H1 (cell line): ENCODE data around the gene TEKTIP1. TPM values are rescaled to one million over a fixed set of nuclear protein-coding genes. Genes with fewer than 3 reads are reported as not detected.
A peak's percentile ranks its signal among the peaks of the same experiment; 100 is the strongest.

Experiments used
- CTCF ChIA-PET: fragments of 300-600 bp; sonication (Branson Sonifier 250); formaldehyde crosslinking; loops from one replicate; lab custom pipeline; 2021; ENCODE audit not compliant: partially characterized antibody; lab: Charles Lee
- POLR2A ChIA-PET: fragments of 300-600 bp; sonication (Branson Sonifier 250); formaldehyde crosslinking; loops from one replicate; lab custom pipeline; 2021; ENCODE audit warnings: inconsistent platforms; ENCODE audit not compliant: partially characterized antibody; lab: Charles Lee
- DNase-seq, 2 experiments: peaks; one replicate each; pipeline versions ENCODE4 v3.0.0 to v3.0.0-alpha.2; 2010 to 2022; ENCODE audit warnings: low spot score in 2 of 2, low read depth in 1 of 2, mixed read lengths in 1 of 2
- FAIRE-seq: peaks from 2 replicates; lab custom pipeline; 2011; peaks lifted over from hg19 to GRCh38; lab: Jason Lieb, UNC
- H2AFZ ChIP-seq: 2 replicates; pipeline ENCODE4 v1.8.1; 2012; ENCODE audit warnings: low read length, inconsistent platforms
- H2AK5ac ChIP-seq: 2 replicates; pipeline ENCODE4 v1.6.1; 2013; ENCODE audit warnings: low read depth, low read length
- H2BK120ac ChIP-seq: replicated peaks from 2 replicates; pipeline ENCODE3; 2013; ENCODE audit warnings: low read depth, low read length, inconsistent platforms
- H2BK12ac ChIP-seq: 2 replicates; pipeline ENCODE4 v1.6.1; 2013; ENCODE audit warnings: low read depth, low read length
- H2BK15ac ChIP-seq: 2 replicates; pipeline ENCODE4 v1.6.1; 2013; ENCODE audit warnings: low read length
- H2BK20ac ChIP-seq: 2 replicates; pipeline ENCODE4 v1.6.1; 2013; ENCODE audit warnings: low read length
- H2BK5ac ChIP-seq: 2 replicates; pipeline ENCODE4 v1.6.1; 2013; ENCODE audit warnings: low read depth, low read length
- H3K14ac ChIP-seq: 2 replicates; pipeline ENCODE4 v1.6.1; 2013; ENCODE audit warnings: inconsistent platforms; ENCODE audit not compliant: insufficient read length
- H3K18ac ChIP-seq: 2 replicates; pipeline ENCODE4 v1.6.1; 2013; ENCODE audit warnings: low read length; ENCODE audit errors: extremely low read depth
- H3K23ac ChIP-seq: 2 replicates; pipeline ENCODE4 v1.6.1; 2013; ENCODE audit warnings: inconsistent platforms; ENCODE audit not compliant: insufficient read length
- H3K23me2 ChIP-seq: 2 replicates; pipeline ENCODE4 v1.6.1; 2013; ENCODE audit warnings: low read depth, low read length
- H3K27ac ChIP-seq: 2 replicates; pipeline ENCODE4 v1.6.1; 2011; ENCODE audit warnings: low read depth, low read length, inconsistent platforms
- H3K27me3 ChIP-seq, 4 experiments: replicated peaks in 1 of 4; 1 replicate in 1 of 4; 2 replicates in 3 of 4; pipeline versions ENCODE4 v1.6.1 to v1.8.1; 2011 to 2013; ENCODE audit warnings: low read length in 3 of 4, mild to moderate bottlenecking in 3 of 4, inconsistent platforms in 2 of 4, mixed read lengths in 2 of 4, moderate library complexity in 1 of 4; ENCODE audit not compliant: control insufficient read depth in 3 of 4, insufficient read depth in 3 of 4; ENCODE audit errors: extremely low read depth in 1 of 4
- H3K36me3 ChIP-seq, 4 experiments: 2 replicates each; pipeline versions ENCODE4 v1.6.1 to v1.8.1; 2011 to 2013; ENCODE audit warnings: mild to moderate bottlenecking in 4 of 4, low read length in 3 of 4, moderate library complexity in 2 of 4, control low read depth in 1 of 4, inconsistent platforms in 1 of 4; ENCODE audit not compliant: insufficient read depth in 4 of 4, control insufficient read depth in 2 of 4
- H3K4ac ChIP-seq: replicated peaks from 2 replicates; pipeline ENCODE3; 2013; ENCODE audit warnings: low read length, low read depth, mixed read lengths, inconsistent platforms; ENCODE audit not compliant: insufficient read length
- H3K4me1 ChIP-seq, 4 experiments: replicated peaks in 1 of 4; 1 replicate in 1 of 4; 2 replicates in 3 of 4; pipeline versions ENCODE4 v1.6.1 to v1.8.1; 2011 to 2013; ENCODE audit warnings: low read length in 3 of 4, inconsistent platforms in 2 of 4, mixed read lengths in 1 of 4; ENCODE audit not compliant: insufficient read depth in 4 of 4, control insufficient read depth in 3 of 4
- H3K4me2 ChIP-seq, 2 experiments: 2 replicates each; pipeline versions ENCODE4 v1.6.1 to v1.8.1; 2011 to 2013; ENCODE audit warnings: low read depth in 2 of 2, low read length in 2 of 2, control low read depth in 1 of 2, inconsistent platforms in 1 of 2, mild to moderate bottlenecking in 1 of 2; ENCODE audit not compliant: insufficient read depth in 1 of 2
- H3K4me3 ChIP-seq, 4 experiments: fragments of 200-600, 300-600 bp in 1 of 4; sonication (generic), shearing (Covaris generic), sonication (Bioruptor Twin) in 1 of 4; 2 replicates each; pipeline versions ENCODE4 v1.5.1 to v1.8.1; 2011 to 2016; ENCODE audit warnings: low read length in 4 of 4, low read depth in 3 of 4, control low read depth in 2 of 4, inconsistent platforms in 2 of 4, mild to moderate bottlenecking in 2 of 4, mixed read lengths in 1 of 4, moderate library complexity in 1 of 4; ENCODE audit not compliant: insufficient read depth in 2 of 4; ENCODE audit errors: extremely low read depth in 1 of 4
- H3K56ac ChIP-seq: replicated peaks from 2 replicates; pipeline ENCODE3; 2013; ENCODE audit warnings: low read depth, mild to moderate bottlenecking, mixed read lengths, low read length, inconsistent platforms; ENCODE audit not compliant: insufficient read length
- H3K79me1 ChIP-seq: 2 replicates; pipeline ENCODE4 v1.6.1; 2013; ENCODE audit warnings: low read depth, low read length, control low read depth
- H3K79me2 ChIP-seq, 2 experiments: 2 replicates each; pipeline versions ENCODE4 v1.6.1 to v1.8.1; 2012 to 2013; ENCODE audit warnings: low read length in 2 of 2, mild to moderate bottlenecking in 2 of 2, inconsistent platforms in 1 of 2; ENCODE audit not compliant: insufficient read depth in 2 of 2, control insufficient read depth in 1 of 2
- H3K9ac ChIP-seq, 4 experiments: replicated peaks in 1 of 4; 1 replicate in 1 of 4; 2 replicates in 3 of 4; pipeline versions ENCODE4 v1.6.1 to v1.8.1; 2011 to 2013; ENCODE audit warnings: low read depth in 3 of 4, low read length in 3 of 4, control low read depth in 2 of 4, mild to moderate bottlenecking in 2 of 4, moderate library complexity in 2 of 4, inconsistent platforms in 1 of 4; ENCODE audit errors: extremely low read depth in 1 of 4
- H3K9me3 ChIP-seq, 2 experiments: 2 replicates each; pipeline versions ENCODE4 v1.6.1 to v1.8.1; 2012 to 2013; ENCODE audit warnings: mild to moderate bottlenecking in 2 of 2, moderate library complexity in 2 of 2, control low read depth in 1 of 2, inconsistent platforms in 1 of 2, low read depth in 1 of 2, low read length in 1 of 2, mixed read lengths in 1 of 2; ENCODE audit not compliant: insufficient read depth in 2 of 2
- H4K20me1 ChIP-seq, 2 experiments: replicated peaks in 1 of 2; 2 replicates each; pipeline versions ENCODE3 to v1.8.1; 2011 to 2013; ENCODE audit warnings: inconsistent platforms in 2 of 2, low read length in 2 of 2, mild to moderate bottlenecking in 1 of 2; ENCODE audit not compliant: insufficient read depth in 2 of 2, control insufficient read depth in 1 of 2
- H4K5ac ChIP-seq: 2 replicates; pipeline ENCODE4 v1.6.1; 2013; ENCODE audit warnings: low read length, low read depth, mixed read lengths, inconsistent platforms; ENCODE audit not compliant: insufficient read length
- H4K8ac ChIP-seq: 2 replicates; pipeline ENCODE4 v1.8.0; 2013; ENCODE audit warnings: mild to moderate bottlenecking, moderate library complexity, low read length, inconsistent platforms; ENCODE audit not compliant: insufficient read depth; ENCODE audit errors: extremely low read depth
- H4K91ac ChIP-seq: replicated peaks from 2 replicates; pipeline ENCODE3; 2013; ENCODE audit warnings: low read length, mixed read lengths, inconsistent platforms; ENCODE audit not compliant: insufficient read length
- BACH1 ChIP-seq: IDR thresholded peaks from 2 replicates; pipeline ENCODE4 v1.6.1; 2012; ENCODE audit warnings: low read length, improper control_type of control experiment
- CEBPB ChIP-seq: IDR thresholded peaks from 2 replicates; pipeline ENCODE4 v1.6.1; 2012; ENCODE audit warnings: low read depth, low read length
- MAFK ChIP-seq: IDR thresholded peaks from 2 replicates; pipeline ENCODE4 v1.6.1; 2012; ENCODE audit warnings: low read depth, mild to moderate bottlenecking, improper control_type of control experiment, low read length
- YY1 ChIP-seq: IDR thresholded peaks from 2 replicates; pipeline ENCODE4 v1.6.1; 2011; ENCODE audit warnings: low read depth, mild to moderate bottlenecking, low read length
- WGBS, 2 experiments: shearing (Covaris generic) in 1 of 2; methylation state at CpG; one replicate each; pipeline versions ENCODE4 v1.1.6 to v1.1.7; 2013 to 2015; ENCODE audit warnings: low lambda C conversion rate in 2 of 2, mixed read lengths in 2 of 2, inconsistent platforms in 1 of 2, low coverage in 1 of 2, missing lambda C conversion rate in 1 of 2; ENCODE audit not compliant: insufficient replicate concordance in 2 of 2, insufficient coverage in 1 of 2, insufficient read length in 1 of 2; ENCODE audit errors: extremely low coverage in 1 of 2, missing lambda C conversion rate in 1 of 2; 5-methylcytosine and 5-hydroxymethylcytosine counted together
- polyA plus RNA-seq, 7 experiments: library from polyadenylated mRNA; depleted of rRNA in 3 of 7; stranded (reverse) in 5 of 7; unstranded in 2 of 7; fragments of >200 nt in 5 of 7; fragments of 200-250 nt in 2 of 7; gene quantifications; 1 replicate in 5 of 7; 2 replicates in 1 of 7; 4 replicates in 1 of 7; pipeline versions ENCODE4 v1.2.1 to v1.2.3, GENCODE V29; 2011 to 2013; ENCODE audit warnings: missing spikeins in 2 of 7, mixed read lengths in 2 of 7
- total RNA-seq: library from RNA; stranded (reverse); fragmentation: NEBNext Ultra II Directional; extraction: Animal tissue kit (Norgen Biotek cat#: 25700); gene quantifications from 2 replicates; pipeline ENCODE4 v1.2.1, GENCODE V29; 2021

TEKTIP1 gene
- total and polyA plus RNA-seq, 2 of the 8 experiments (the other 6 are each of a cell fraction or from before 2014, with no cell fraction given) = 1.1 TPM; not detected in 1

GRCh38 chr19:3573162-3573857, 34.3 kb downstream of the TEKTIP1 start:
- no peaks in the 10 kb centered on the region for H3K9me3 ChIP-seq
- H2AFZ ChIP-seq = no peak overlapping the region
- no peaks in the 10 kb centered on the region for H3K27me3 ChIP-seq
- peaks cover 3 to 8% of the 10 kb centered on the region in 2 experiments for H4K20me1 ChIP-seq
- H3K56ac ChIP-seq = no peak overlapping the region
- CTCF ChIA-PET = interaction anchor here (0.7 to 6.6 kb wide), 5 partner anchors 18 to 94 kb away, joined by 3 to 51 read pairs (median 3); no protein-coding TSS in a partner anchor
- no peak overlapping the region for H2BK20ac ChIP-seq
- peaks cover 3 to 15% (median 12%) of the 10 kb centered on the region in 4 experiments; a peak in 6 of 7 replicates for H3K4me1 ChIP-seq
- no peak overlapping the region for H2AK5ac ChIP-seq
- no peaks in the 10 kb centered on the region for H3K36me3 ChIP-seq
- H2BK5ac ChIP-seq = peak overlapping the region; percentile 24; the same call in 1 of the 2 replicates
- H2BK12ac ChIP-seq = no peak overlapping the region
- POLR2A ChIA-PET = interaction anchor here (0.6 to 2.2 kb wide), 6 partner anchors 14 to 412 kb away, joined by 3 to 5 read pairs (median 3); partner anchors contain the start of genes EEF2 and MFSD12
- no peaks in the 10 kb centered on the region for H3K79me1 ChIP-seq
- no peak overlapping the region for H3K23ac ChIP-seq
- H3K9ac ChIP-seq = peak overlapping the region in 3 of 4 experiments; percentile 42 to 60 (median 56); a peak in 5 of 7 replicates
- peak overlapping the region; percentile 70 to 77 for H3K4me2 ChIP-seq
- FAIRE-seq (no peak), DNase-seq (peak in 1 of 2 experiments; percentile 73)
- H3K79me2 ChIP-seq = no peaks in the 10 kb centered on the region
- H3K14ac ChIP-seq = no peak overlapping the region
- no peak overlapping the region for H4K8ac ChIP-seq
- H4K91ac ChIP-seq = no peak overlapping the region
- H2BK15ac ChIP-seq = no peak overlapping the region
- peak overlapping the region; percentile 66 to 97 (median 82) for H3K4me3 ChIP-seq
- H3K23me2 ChIP-seq = peaks cover 21% of the 10 kb centered on the region; the same call in 1 of the 2 replicates
- peak overlapping the region; percentile 32; the same call in 1 of the 2 replicates for H3K18ac ChIP-seq
- no peak overlapping the region for H4K5ac ChIP-seq
- H3K27ac ChIP-seq = peak overlapping the region; percentile 51; the same call in 1 of the 2 replicates
- WGBS, 2 experiments = 1% methylated on average over 30 of the region's 60 CpGs; no CpG with 5 or more reads in 1 of the 2 experiments
- peak overlapping the region; percentile 69 for H3K4ac ChIP-seq
- H2BK120ac ChIP-seq = no peak overlapping the region
- TF ChIP-seq BACH1 (peak; percentile 46; the same call in 1 of the 2 replicates), CEBPB (no peak), YY1 (peak; percentile 43; the same call in 1 of the 2 replicates), MAFK (no peak)
